RPMI7951 (cell line): Measurements from ENCODE around the gene SPECC1L. TPM values are rescaled to one million over a fixed set of nuclear protein-coding genes. Genes with fewer than 3 reads are reported as not detected.

ENCODE experiments used
- DNase-seq: peaks from one replicate; pipeline ENCODE4 v3.0.0-alpha.2; 2012; ENCODE audit warnings: low read depth
- total RNA-seq: library from RNA; depleted of rRNA; stranded (reverse); fragments of >200 nt; shearing (Covaris generic); gene quantifications from 2 replicates; pipeline ENCODE4 v1.2.3, GENCODE V29; 2014

SPECC1L gene
- total RNA-seq, 1 experiment from 2014 or later = 12.6 TPM

- DNase-seq = no peak
Measured at GRCh38 chr22:24323695-24324094, 53.1 kb downstream of the SPECC1L start.

GRCh38 chr22:24324137-24324536, 53.5 kb downstream of the SPECC1L start:
- DNase-seq = no peak

GRCh38 chr22:24325105-24325757, 54.6 kb downstream of the SPECC1L start:
- DNase-seq = peak; percentile 67

GRCh38 chr22:24326266-24326665, 55.6 kb downstream of the SPECC1L start:
- no peak for DNase-seq

GRCh38 chr22:24327832-24328231, 57.2 kb downstream of the SPECC1L start:
- no peak for DNase-seq

- DNase-seq = no peak
Measured at GRCh38 chr22:24329453-24329852, 58.8 kb downstream of the SPECC1L start.

GRCh38 chr22:24330636-24331035, 60.0 kb downstream of the SPECC1L start:
- DNase-seq = peak; percentile 9

- DNase-seq = no peak
Measured at GRCh38 chr22:24331468-24332440, 61.1 kb downstream of the SPECC1L start.

- peak; percentile 37 for DNase-seq
Measured at GRCh38 chr22:24333301-24333700, 62.7 kb downstream of the SPECC1L start.

GRCh38 chr22:24335496-24335895, 64.9 kb downstream of the SPECC1L start:
- DNase-seq = no peak

GRCh38 chr22:24337894-24338645, 67.4 kb downstream of the SPECC1L start:
- no peak for DNase-seq

GRCh38 chr22:24338726-24339451, 68.3 kb downstream of the SPECC1L start:
- no peak for DNase-seq

GRCh38 chr22:24339452-24339747, 68.8 kb downstream of the SPECC1L start:
- no peak for DNase-seq

- no peak for DNase-seq
Measured at GRCh38 chr22:24341627-24342026, 71.0 kb downstream of the SPECC1L start.

- no peak for DNase-seq
Measured at GRCh38 chr22:24350627-24351026, 80.0 kb downstream of the SPECC1L start.

GRCh38 chr22:24353121-24353520, 82.5 kb downstream of the SPECC1L start:
- DNase-seq = no peak

GRCh38 chr22:24355574-24355973, 84.9 kb downstream of the SPECC1L start:
- no peak for DNase-seq

GRCh38 chr22:24357547-24357946, 86.9 kb downstream of the SPECC1L start:
- DNase-seq = peak; percentile 19

- DNase-seq = no peak
Measured at GRCh38 chr22:24358105-24358836, 87.6 kb downstream of the SPECC1L start.

- DNase-seq = no peak
Measured at GRCh38 chr22:24359452-24360120, 89.0 kb downstream of the SPECC1L start.
